Pancreas (tissue), 10 donors: ENCODE measurements around the gene SUFU. TPM values are rescaled to one million over a fixed set of nuclear protein-coding genes. Genes with fewer than 3 reads are reported as not detected.

ENCODE experiments used
- ATAC-seq, 4 donors: fragments of 200-7000 bp; cut with Tn5 transposase; one replicate each; pipeline versions ENCODE4 v1.8.0 to v1.9.1; 2020; ENCODE audit warnings: mild to moderate bottlenecking in 4 of 4, moderate library complexity in 4 of 4
- DNase-seq, 6 donors: peaks; one replicate each; pipeline ENCODE4 v3.0.0-alpha.2; 2020
- FAIRE-seq: peaks from 2 replicates; lab custom pipeline; 2012; peaks lifted over from hg19 to GRCh38; lab: Jason Lieb, UNC
- H3K27ac ChIP-seq, 4 donors: fragments of 200-600 bp; sonication (generic); 1 replicate in 3 of 4; 2 replicates in 1 of 4; pipeline versions ENCODE4 v1.5.0 to v1.8.0; 2020
- H3K27me3 ChIP-seq, 4 donors: fragments of 200-600 bp; one replicate each; pipeline ENCODE4 v1.8.0; 2021
- H3K36me3 ChIP-seq, 3 donors: fragments of 200-600 bp; sonication (generic) in 1 of 3; one replicate each; pipeline versions ENCODE4 v1.5.0 to v1.8.0; 2020 to 2021
- H3K4me1 ChIP-seq, 3 donors: fragments of 200-600 bp; one replicate each; pipeline ENCODE4 v1.8.0; 2021
- H3K4me3 ChIP-seq, 4 donors: fragments of 200-600 bp; sonication (generic) in 2 of 4; one replicate each; pipeline versions ENCODE4 v1.5.0 to v1.8.0; 2020 to 2021
- H3K9me3 ChIP-seq, 4 donors: fragments of 200-600 bp; one replicate each; pipeline ENCODE4 v1.8.0; 2021
- WGBS, 2 donors: extraction: QIAGEN DNeasy Blood & Tissue Kit; methylation state at CpG; one replicate each; pipeline ENCODE4 v1.1.7; 2013; 5-methylcytosine and 5-hydroxymethylcytosine counted together
- intact Hi-C, 3 donors: fragments of 100-400 bp; cut with DNase I; formaldehyde crosslinking; loops; one replicate each; pipeline versions ENCODE4 v1.11.1 to v1.14.2; 2022
- polyA plus RNA-seq, 2 donors: library from polyadenylated mRNA; stranded (reverse); fragments of 200-250 nt; gene quantifications; one replicate each; pipeline ENCODE4 v1.2.3, GENCODE V29; 2013
- total RNA-seq, 6 donors: library from RNA; stranded (reverse); fragmentation: NEBNext Ultra II Directional in 4 of 6; extraction: Animal tissue kit (Norgen Biotek cat#: 25700) in 4 of 6; gene quantifications; one replicate each; pipeline versions ENCODE4 v1.2.1 to v1.2.4, GENCODE V29; 2021 to 2023
- TF ChIP-seq, protein P1 (sequence below), 4 donors: fragments of 200-600 bp; sonication (generic) in 3 of 4; IDR thresholded peaks; one replicate each; pipeline versions ENCODE4 v1.5.0 to v1.8.0; 2021; ENCODE audit warnings: antibody characterized with exemption in 4 of 4
- donor health status: healthy with polysubstance abuse.
- donor health status: DM: no; HTN: no; CAD: no; lungs with moderate emphysema.
- donor health status: DM: no; HTN: no; CAD: no.
- donor health status: control.
- donor health status: control.
- donor health status: Bipolar disorder and iron deficiency.
- donor health status: DM: yes; HTN: yes; CAD: no.
- donor health status: DM: no; HTN: no; CAD: no.
- donor health status: DM: no; HTN: no; CAD: no.
- donor health status: DM: yes; HTN: yes; CAD: no.

The SUFU gene
- total and polyA plus RNA-seq, 8 donors: 1.9 to 7.8 (median 2.9) TPM

DNA sequence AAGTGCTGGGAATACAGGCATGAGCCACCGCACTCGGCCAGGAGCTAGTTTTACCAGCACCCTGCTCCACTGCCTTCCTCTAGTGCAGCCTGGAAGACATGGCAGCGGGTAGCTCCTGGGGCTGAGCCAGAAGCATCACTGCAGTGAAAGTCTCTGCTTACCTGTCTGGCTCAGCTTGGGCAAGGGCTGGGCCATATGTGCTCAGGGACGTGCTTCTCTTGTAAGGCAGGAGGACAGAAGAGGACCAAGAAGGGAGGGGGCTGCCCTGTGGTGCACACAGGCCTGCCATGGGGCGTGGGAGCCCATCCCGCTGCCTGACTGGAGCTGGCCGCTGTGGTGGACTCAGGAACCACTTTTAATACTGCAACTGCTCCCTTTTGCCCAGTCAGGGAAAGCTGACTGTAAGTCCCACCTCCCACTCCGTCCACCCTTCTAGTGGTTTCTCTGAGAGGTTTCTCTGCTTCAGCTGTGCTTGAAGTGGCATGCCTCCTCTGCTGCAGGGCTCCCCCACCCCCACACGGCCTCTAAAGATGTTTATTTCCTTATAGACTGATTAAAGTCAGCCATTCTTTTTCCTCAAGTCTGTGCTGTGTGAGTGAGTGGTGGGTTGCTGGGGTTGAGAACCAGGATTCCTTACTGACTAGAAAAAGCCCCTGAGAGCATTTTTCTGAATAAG, 27.2 kb upstream of the SUFU start:
- Histone ChIP-seq H3K27ac (no peak overlapping the region), H3K4me3 (no peak overlapping the region), H3K4me1 (no peaks in the 10 kb centered on the region), H3K9me3 (no peaks in the 10 kb centered on the region), H3K36me3 (peaks cover 0 to 7% (median 3%) of the 10 kb centered on the region in 3 donors), H3K27me3 (no peaks in the 10 kb centered on the region)
- DNase-seq (peak in 1 of 6 donors; percentile 21), FAIRE-seq (no peak), ATAC-seq (no peak)
- TF ChIP-seq, protein P1, sequence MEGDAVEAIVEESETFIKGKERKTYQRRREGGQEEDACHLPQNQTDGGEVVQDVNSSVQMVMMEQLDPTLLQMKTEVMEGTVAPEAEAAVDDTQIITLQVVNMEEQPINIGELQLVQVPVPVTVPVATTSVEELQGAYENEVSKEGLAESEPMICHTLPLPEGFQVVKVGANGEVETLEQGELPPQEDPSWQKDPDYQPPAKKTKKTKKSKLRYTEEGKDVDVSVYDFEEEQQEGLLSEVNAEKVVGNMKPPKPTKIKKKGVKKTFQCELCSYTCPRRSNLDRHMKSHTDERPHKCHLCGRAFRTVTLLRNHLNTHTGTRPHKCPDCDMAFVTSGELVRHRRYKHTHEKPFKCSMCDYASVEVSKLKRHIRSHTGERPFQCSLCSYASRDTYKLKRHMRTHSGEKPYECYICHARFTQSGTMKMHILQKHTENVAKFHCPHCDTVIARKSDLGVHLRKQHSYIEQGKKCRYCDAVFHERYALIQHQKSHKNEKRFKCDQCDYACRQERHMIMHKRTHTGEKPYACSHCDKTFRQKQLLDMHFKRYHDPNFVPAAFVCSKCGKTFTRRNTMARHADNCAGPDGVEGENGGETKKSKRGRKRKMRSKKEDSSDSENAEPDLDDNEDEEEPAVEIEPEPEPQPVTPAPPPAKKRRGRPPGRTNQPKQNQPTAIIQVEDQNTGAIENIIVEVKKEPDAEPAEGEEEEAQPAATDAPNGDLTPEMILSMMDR (IDR thresholded peaks at IDR 0.05): no peak
- WGBS, 2 donors: 51 to 78% methylated on average over 9 of the region's 9 CpGs
- intact Hi-C loops: loop anchor here in 1 of 3 donors (5.0 kb wide), 1 partner anchor 244 kb away; no protein-coding TSS in a partner anchor

GRCh38 chr10:102479651-102480050, 24.1 kb upstream of the SUFU start:
- DNase-seq: peak in 1 of 6 donors; percentile 10
- H3K4me1 ChIP-seq: no peaks in the 10 kb centered on the region
- no peak overlapping the region for H3K27ac ChIP-seq
- peaks cover 10 to 38% (median 20%) of the 10 kb centered on the region in 3 donors for H3K36me3 ChIP-seq
- no peaks in the 10 kb centered on the region for H3K9me3 ChIP-seq
- H3K4me3 ChIP-seq: no peak overlapping the region
- TF ChIP-seq, protein P1 (IDR thresholded peaks at IDR 0.05): no peak
- H3K27me3 ChIP-seq: no peaks in the 10 kb centered on the region
- intact Hi-C loops: loop anchor here in 1 of 3 donors (5.0 kb wide), 1 partner anchor 247 kb away; no protein-coding TSS in a partner anchor
- ATAC-seq: no peak
- no peak for FAIRE-seq

DNA sequence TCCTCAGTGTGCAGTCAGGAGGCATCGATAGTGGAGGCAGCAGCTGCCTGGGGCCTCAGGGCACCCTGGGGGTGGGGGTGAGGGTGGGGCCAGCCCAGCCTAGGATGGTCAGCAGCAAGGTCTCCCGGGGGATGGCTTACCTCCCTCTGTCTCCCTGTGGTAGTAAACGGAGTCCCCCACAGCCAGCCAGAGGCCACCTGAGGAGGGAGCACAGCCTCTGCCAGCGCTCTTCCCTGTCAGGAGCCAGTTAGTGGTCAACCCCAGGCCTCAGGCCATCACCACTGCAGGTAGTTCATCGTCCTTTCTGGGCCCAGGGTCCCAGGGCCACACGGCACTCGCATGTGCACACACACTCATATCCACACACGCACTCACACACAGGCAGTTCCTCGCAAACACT, 23.4 kb upstream of the SUFU start:
- ATAC-seq: no peak
- no peak overlapping the region for H3K27ac ChIP-seq
- intact Hi-C loops: no loop called here
- FAIRE-seq: no peak
- H3K27me3 ChIP-seq: no peaks in the 10 kb centered on the region
- H3K4me1 ChIP-seq: no peaks in the 10 kb centered on the region
- peak in 1 of 6 donors; percentile 10 for DNase-seq
- 82 to 87% methylated on average over 9 of the region's 9 CpGs for WGBS, 2 donors
- peaks cover 10 to 45% (median 27%) of the 10 kb centered on the region in 3 donors for H3K36me3 ChIP-seq
- no peak overlapping the region for H3K4me3 ChIP-seq
- no peaks in the 10 kb centered on the region for H3K9me3 ChIP-seq
- TF ChIP-seq, protein P1 (IDR thresholded peaks at IDR 0.05): no peak

DNA sequence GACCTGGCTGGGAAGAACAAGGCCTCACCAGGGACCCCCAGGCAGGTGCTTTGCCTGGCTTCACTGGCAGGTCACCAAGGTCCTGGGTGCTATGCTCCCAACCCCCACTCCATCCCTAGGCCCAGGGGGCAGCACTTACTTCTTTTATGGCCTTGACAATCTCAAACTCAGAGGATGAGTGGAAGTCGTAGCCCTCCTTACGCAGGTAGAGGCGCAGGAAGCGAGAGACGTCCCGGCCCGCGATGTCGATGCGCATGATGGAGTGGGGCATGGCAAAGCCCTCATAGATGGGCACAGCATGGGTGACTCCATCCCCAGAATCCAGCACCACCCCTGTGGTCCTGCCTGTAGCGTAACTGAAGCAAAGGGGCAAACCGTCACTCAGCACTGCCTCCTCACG, 19.8 kb upstream of the SUFU start:
- TF ChIP-seq, protein P1 (IDR thresholded peaks at IDR 0.05): no peak
- H3K27me3 ChIP-seq: no peaks in the 10 kb centered on the region
- no peak for ATAC-seq
- no peak overlapping the region for H3K4me3 ChIP-seq
- no peak overlapping the region for H3K27ac ChIP-seq
- no peak for DNase-seq
- H3K4me1 ChIP-seq: no peaks in the 10 kb centered on the region
- peaks cover 10 to 78% (median 50%) of the 10 kb centered on the region in 3 donors for H3K36me3 ChIP-seq
- no peak for FAIRE-seq
- no peaks in the 10 kb centered on the region for H3K9me3 ChIP-seq
- WGBS, 2 donors: 95 to 96% methylated on average over 13 of the region's 13 CpGs
- intact Hi-C loops: no loop called here
